Peyer's patch (tissue), 4 donors: ENCODE measurements around the gene SLC22A23.

Experiments used
- POLR2A ChIP-seq, 2 donors: fragments of 450-650 bp; IDR thresholded peaks; one replicate each; pipeline ENCODE4 v1.5.1; 2017; ENCODE audit warnings: antibody characterized with exemption in 2 of 2, mild to moderate bottlenecking in 2 of 2, moderate library complexity in 2 of 2
- TF ChIP-seq, protein P1 (sequence below), 6 experiments: fragments of 450-650 bp in 4 of 6; fragments of 200-600 bp in 2 of 6; sonication (generic) in 1 of 6; IDR thresholded peaks; one replicate each; pipeline ENCODE4 v1.5.1; 2017 to 2019; ENCODE audit warnings: antibody characterized with exemption in 6 of 6, mild to moderate bottlenecking in 3 of 6, moderate library complexity in 1 of 6

DNA sequence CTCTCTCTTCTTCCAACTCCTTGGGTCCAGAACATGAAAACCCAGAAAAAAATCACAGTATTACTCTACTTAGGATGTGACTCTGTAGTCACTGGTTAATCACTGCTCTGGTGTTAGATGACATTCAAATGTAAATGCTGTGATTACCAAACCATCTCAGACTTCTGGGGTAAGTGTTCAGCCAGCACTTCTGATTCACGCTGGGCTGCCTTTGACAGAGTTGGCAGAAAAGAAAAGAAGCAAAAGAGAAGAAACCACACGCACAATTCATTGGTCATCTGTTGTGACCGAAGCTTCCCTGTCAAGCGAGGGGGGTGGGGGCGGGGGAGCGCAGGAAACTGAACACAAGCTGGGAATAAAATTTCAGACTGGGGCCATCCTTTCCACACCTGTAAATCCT is 115.4 kb downstream of the SLC22A23 start:
- TF ChIP-seq, protein P1, sequence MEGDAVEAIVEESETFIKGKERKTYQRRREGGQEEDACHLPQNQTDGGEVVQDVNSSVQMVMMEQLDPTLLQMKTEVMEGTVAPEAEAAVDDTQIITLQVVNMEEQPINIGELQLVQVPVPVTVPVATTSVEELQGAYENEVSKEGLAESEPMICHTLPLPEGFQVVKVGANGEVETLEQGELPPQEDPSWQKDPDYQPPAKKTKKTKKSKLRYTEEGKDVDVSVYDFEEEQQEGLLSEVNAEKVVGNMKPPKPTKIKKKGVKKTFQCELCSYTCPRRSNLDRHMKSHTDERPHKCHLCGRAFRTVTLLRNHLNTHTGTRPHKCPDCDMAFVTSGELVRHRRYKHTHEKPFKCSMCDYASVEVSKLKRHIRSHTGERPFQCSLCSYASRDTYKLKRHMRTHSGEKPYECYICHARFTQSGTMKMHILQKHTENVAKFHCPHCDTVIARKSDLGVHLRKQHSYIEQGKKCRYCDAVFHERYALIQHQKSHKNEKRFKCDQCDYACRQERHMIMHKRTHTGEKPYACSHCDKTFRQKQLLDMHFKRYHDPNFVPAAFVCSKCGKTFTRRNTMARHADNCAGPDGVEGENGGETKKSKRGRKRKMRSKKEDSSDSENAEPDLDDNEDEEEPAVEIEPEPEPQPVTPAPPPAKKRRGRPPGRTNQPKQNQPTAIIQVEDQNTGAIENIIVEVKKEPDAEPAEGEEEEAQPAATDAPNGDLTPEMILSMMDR (IDR thresholded peaks at IDR 0.05), result no peak
- TF ChIP-seq POLR2A (IDR thresholded peaks at IDR 0.05), result no peak
